GM12865 (cell line): Measurements from ENCODE around the gene RAB31.

ENCODE experiments used
- DNase-seq: peaks from one replicate; pipeline ENCODE4 v3.0.0; 2010; ENCODE audit warnings: low read depth
- H3K4me3 ChIP-seq: 2 replicates; pipeline ENCODE4 v1.5.1; 2011; ENCODE audit warnings: mild to moderate bottlenecking, low read depth, low read length, control low read depth
- TF ChIP-seq, protein P1 (sequence below): IDR thresholded peaks from 2 replicates; pipeline ENCODE4 v1.5.1; 2011; ENCODE audit warnings: low read length, control low read depth, low read depth, inconsistent platforms; ENCODE audit not compliant: insufficient read depth; ENCODE audit errors: missing control alignments

The RAB31 gene

DNA sequence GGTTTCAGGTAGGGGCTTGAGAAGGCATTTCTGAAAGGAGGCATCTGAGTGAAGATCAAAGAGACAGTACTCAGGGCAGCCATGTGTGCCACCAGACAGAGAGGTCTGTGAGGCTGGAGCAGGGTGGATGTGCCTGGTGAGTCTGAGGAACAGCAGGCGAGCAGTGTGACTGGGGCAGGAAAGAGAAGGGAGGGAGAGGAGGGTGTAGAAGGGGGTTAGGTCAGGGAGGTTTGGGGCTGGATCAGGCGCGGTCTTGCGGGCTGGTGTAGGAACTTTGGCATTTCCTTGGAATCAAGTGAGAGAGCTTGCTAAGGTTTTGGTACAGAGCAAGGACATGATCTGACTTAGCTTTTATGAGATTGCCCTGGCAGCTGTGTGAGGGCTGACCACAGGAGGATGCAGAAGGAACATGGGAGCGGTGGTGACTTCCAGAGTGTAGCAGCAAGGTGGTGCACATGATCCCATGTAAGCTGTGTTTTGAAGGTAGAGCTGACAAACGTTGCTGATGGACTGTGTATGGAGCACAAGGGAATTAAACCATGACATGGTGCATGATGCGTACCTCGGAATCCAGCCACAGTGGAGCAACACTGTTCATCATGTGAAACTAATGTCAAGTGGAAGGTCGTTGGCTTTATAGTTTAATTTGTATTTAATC is 13.9 kb downstream of the RAB31 start:
- DNase-seq = no peak
- no peak overlapping the region for H3K4me3 ChIP-seq
- TF ChIP-seq, protein P1, sequence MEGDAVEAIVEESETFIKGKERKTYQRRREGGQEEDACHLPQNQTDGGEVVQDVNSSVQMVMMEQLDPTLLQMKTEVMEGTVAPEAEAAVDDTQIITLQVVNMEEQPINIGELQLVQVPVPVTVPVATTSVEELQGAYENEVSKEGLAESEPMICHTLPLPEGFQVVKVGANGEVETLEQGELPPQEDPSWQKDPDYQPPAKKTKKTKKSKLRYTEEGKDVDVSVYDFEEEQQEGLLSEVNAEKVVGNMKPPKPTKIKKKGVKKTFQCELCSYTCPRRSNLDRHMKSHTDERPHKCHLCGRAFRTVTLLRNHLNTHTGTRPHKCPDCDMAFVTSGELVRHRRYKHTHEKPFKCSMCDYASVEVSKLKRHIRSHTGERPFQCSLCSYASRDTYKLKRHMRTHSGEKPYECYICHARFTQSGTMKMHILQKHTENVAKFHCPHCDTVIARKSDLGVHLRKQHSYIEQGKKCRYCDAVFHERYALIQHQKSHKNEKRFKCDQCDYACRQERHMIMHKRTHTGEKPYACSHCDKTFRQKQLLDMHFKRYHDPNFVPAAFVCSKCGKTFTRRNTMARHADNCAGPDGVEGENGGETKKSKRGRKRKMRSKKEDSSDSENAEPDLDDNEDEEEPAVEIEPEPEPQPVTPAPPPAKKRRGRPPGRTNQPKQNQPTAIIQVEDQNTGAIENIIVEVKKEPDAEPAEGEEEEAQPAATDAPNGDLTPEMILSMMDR = no peak

GRCh38 chr18:9722691-9723090 is 14.6 kb downstream of the RAB31 start:
- no peak overlapping the region for H3K4me3 ChIP-seq
- DNase-seq = peak; percentile 29
- TF ChIP-seq, protein P1 = peak; percentile 25

- no peak for DNase-seq
- H3K4me3 ChIP-seq = no peak overlapping the region
- TF ChIP-seq, protein P1 = no peak
Measured at GRCh38 chr18:9724797-9725585, 16.9 kb downstream of the RAB31 start.

- H3K4me3 ChIP-seq = no peak overlapping the region
- no peak for DNase-seq
- TF ChIP-seq, protein P1 = no peak
Measured at GRCh38 chr18:9726175-9726574, 18.1 kb downstream of the RAB31 start.

GRCh38 chr18:9726936-9727335 is 18.8 kb downstream of the RAB31 start:
- TF ChIP-seq, protein P1 = no peak
- DNase-seq = no peak
- H3K4me3 ChIP-seq = no peak overlapping the region

- H3K4me3 ChIP-seq = no peak overlapping the region
- TF ChIP-seq, protein P1 = no peak
- no peak for DNase-seq
Measured at GRCh38 chr18:9730786-9731185, 22.7 kb downstream of the RAB31 start.
